ENCODE results near the gene SH3TC2. TPM values are rescaled to one million over a fixed set of nuclear protein-coding genes. Genes with fewer than 3 reads are reported as not detected.

Gene SH3TC2
- polyA plus RNA-seq, 4 donors: 0.36 to 0.68 TPM; not detected in 2

DNA sequence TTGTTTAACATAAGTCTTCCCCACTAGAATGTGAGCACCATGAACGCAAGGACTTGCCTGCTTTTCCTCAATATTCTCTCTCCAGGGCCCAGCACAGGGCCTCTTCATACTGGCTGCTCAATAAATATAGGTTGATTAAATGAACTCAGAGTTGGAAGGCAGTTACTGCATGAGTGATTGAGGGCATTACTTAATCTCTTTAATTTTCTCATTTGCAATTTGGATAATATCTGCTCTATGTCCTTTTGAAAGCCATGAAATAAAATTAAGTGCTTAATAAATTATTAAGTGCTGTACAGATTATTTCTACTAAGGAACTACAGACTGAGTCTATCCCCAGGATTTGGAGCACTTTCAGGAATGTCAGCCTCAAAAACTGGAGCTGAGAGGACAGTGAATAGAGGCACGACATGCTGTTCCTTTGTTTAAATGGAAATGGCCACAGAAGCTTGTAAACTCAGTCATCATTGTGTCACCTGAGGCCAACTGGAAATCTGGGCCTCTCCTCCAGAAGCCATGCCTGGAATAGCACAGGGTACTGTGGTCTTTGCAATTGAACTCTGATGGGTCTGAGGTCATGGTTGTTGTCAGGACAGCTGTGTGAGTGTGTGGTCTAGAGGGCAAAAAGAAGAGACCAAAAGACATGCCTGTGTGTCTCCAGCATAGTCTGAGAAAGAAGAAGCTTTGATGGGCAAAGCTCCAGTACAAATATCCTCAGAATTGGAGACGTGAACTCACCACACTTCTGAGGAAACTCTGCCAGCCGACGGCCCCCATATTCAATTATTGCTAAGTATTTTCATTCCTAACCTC, 86.1 kb downstream of the SH3TC2 start:
- FAIRE-seq (no peak), DNase-seq (no peak)
- no peak overlapping the region for H3K27ac ChIP-seq (ENCODE audit: low read depth in 1 of 3, low read length in 2 of 3)
- 63 to 69% (median 66%) methylated on average over 5 of the region's 5 CpGs for WGBS, 3 donors
- no peaks in the 10 kb centered on the region for H3K9me3 ChIP-seq (ENCODE audit: control insufficient read depth in 2 of 2, insufficient read depth in 1 of 2, low read depth in 1 of 2, low read length in 1 of 2)
- no peaks in the 10 kb centered on the region for H3K36me3 ChIP-seq (ENCODE audit: control insufficient read depth in 3 of 3, insufficient read depth in 2 of 3, low read depth in 1 of 3, low read length in 3 of 3)
- H3K27me3 ChIP-seq (ENCODE audit: control insufficient read depth in 3 of 3, insufficient read depth in 3 of 3, low read length in 3 of 3): peaks cover 0 to 10% (median 0%) of the 10 kb centered on the region in 3 donors
- H3K4me3 ChIP-seq (ENCODE audit: low read depth in 1 of 3, low read length in 3 of 3): no peak overlapping the region
- peaks cover 0 to 6% (median 0%) of the 10 kb centered on the region in 3 donors for H3K4me1 ChIP-seq (ENCODE audit: control insufficient read depth in 3 of 3, insufficient read depth in 2 of 3, low read depth in 1 of 3, low read length in 2 of 3)

DNA sequence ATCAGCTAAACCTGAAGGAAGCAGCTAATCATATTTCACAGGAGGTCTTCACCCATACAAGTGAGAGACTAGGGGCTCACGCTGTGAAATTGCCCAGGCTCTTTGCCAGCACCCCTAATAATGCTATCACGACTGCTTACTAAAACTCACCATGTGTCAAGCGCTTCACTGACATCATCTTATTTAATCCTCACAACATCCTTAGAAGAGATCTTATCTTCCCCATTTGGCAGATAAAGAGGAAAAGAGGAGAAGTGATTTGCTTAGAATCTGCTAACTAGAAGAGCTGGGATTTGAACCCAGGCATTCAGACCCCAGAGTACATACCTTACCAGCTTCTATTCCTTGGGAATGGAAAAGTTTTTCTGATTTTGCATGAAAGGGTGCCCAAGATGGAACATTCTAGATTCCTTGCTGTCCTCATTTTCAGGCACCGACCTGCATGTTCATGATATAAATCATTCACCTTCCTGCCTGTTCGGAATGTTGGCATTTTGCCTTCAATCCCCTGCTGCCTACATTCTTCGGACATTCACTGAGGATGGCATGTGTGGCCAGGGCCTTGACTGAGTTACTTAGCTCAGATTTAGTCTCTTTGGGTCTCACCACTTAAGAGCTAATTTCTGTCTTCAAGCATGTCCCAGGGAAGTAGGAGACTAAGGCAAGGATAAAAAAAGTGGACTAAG, 88.1 kb downstream of the SH3TC2 start:
- DNase-seq (no peak), FAIRE-seq (no peak)
- WGBS, 3 donors: 78 to 82% (median 82%) methylated on average over 6 of the region's 6 CpGs
- no peaks in the 10 kb centered on the region for H3K9me3 ChIP-seq (ENCODE audit: control insufficient read depth in 2 of 2, insufficient read depth in 1 of 2, low read depth in 1 of 2, low read length in 1 of 2)
- no peaks in the 10 kb centered on the region for H3K36me3 ChIP-seq (ENCODE audit: control insufficient read depth in 3 of 3, insufficient read depth in 2 of 3, low read depth in 1 of 3, low read length in 3 of 3)
- no peak overlapping the region for H3K4me3 ChIP-seq (ENCODE audit: low read depth in 1 of 3, low read length in 3 of 3)
- peaks cover 0 to 6% (median 0%) of the 10 kb centered on the region in 3 donors for H3K4me1 ChIP-seq (ENCODE audit: control insufficient read depth in 3 of 3, insufficient read depth in 2 of 3, low read depth in 1 of 3, low read length in 2 of 3)
- peaks cover 0 to 10% (median 0%) of the 10 kb centered on the region in 3 donors for H3K27me3 ChIP-seq (ENCODE audit: control insufficient read depth in 3 of 3, insufficient read depth in 3 of 3, low read length in 3 of 3)
- no peak overlapping the region for H3K27ac ChIP-seq (ENCODE audit: low read depth in 1 of 3, low read length in 2 of 3)

DNA sequence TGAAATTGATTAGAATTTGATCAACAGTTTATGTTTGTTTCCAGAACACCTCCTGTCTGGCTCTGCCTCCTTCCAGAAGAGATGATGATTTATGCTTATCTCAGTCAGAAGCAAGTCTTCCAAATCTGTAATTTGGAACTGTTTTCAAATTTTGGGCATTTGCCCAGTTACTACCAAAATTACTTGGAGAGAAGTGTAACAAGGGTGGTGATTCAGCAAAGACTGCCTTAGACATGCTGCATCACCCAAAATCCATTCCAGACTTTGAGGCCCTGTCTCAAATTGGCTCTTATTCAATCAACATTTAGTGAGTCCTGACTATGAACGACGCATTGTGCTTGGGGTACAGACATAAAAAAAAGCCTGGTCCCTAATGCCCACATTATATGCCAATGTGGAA, 89.4 kb downstream of the SH3TC2 start:
- Histone ChIP-seq H3K4me1 (ENCODE audit: control insufficient read depth in 3 of 3, insufficient read depth in 2 of 3, low read depth in 1 of 3, low read length in 2 of 3) (peaks cover 0 to 6% (median 0%) of the 10 kb centered on the region in 3 donors), H3K27me3 (ENCODE audit: control insufficient read depth in 3 of 3, insufficient read depth in 3 of 3, low read length in 3 of 3) (peaks cover 0 to 10% (median 0%) of the 10 kb centered on the region in 3 donors), H3K36me3 (ENCODE audit: control insufficient read depth in 3 of 3, insufficient read depth in 2 of 3, low read depth in 1 of 3, low read length in 3 of 3) (no peaks in the 10 kb centered on the region), H3K4me3 (ENCODE audit: low read depth in 1 of 3, low read length in 3 of 3) (no peak overlapping the region), H3K9me3 (ENCODE audit: control insufficient read depth in 2 of 2, insufficient read depth in 1 of 2, low read depth in 1 of 2, low read length in 1 of 2) (no peaks in the 10 kb centered on the region), H3K27ac (ENCODE audit: low read depth in 1 of 3, low read length in 2 of 3) (peak overlapping the region in 1 of 3 donors; percentile 74)
- no peak for DNase-seq
- 71 to 97% (median 87%) methylated on average over 2 of the region's 2 CpGs for WGBS, 3 donors
- no peak for FAIRE-seq

DNA sequence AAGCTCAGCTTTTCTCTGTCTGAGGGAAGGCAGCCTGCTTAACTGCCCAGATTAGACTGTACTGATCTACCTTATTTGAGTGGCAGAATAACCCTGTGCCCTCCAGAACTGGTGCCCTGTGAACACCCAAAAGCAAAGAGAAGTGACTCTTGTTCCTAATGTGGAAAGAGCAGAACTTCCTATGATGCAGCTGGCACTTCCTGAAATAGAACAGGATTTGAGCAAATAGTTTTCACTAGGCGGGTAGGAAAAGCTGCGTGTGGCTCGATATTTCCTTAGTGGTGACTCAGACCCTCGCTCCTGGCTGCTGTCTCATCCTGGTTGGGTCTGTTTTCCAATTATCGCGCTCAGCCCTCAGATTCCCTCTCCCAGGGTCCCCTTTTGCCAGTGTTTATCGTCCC, 89.9 kb downstream of the SH3TC2 start:
- Histone ChIP-seq H3K27me3 (ENCODE audit: control insufficient read depth in 3 of 3, insufficient read depth in 3 of 3, low read length in 3 of 3) (peaks cover 0 to 10% (median 0%) of the 10 kb centered on the region in 3 donors), H3K9me3 (ENCODE audit: control insufficient read depth in 2 of 2, insufficient read depth in 1 of 2, low read depth in 1 of 2, low read length in 1 of 2) (no peaks in the 10 kb centered on the region), H3K4me3 (ENCODE audit: low read depth in 1 of 3, low read length in 3 of 3) (no peak overlapping the region), H3K36me3 (ENCODE audit: control insufficient read depth in 3 of 3, insufficient read depth in 2 of 3, low read depth in 1 of 3, low read length in 3 of 3) (no peaks in the 10 kb centered on the region), H3K27ac (ENCODE audit: low read depth in 1 of 3, low read length in 2 of 3) (peak overlapping the region in 1 of 3 donors; percentile 74), H3K4me1 (ENCODE audit: control insufficient read depth in 3 of 3, insufficient read depth in 2 of 3, low read depth in 1 of 3, low read length in 2 of 3) (peaks cover 0 to 6% (median 0%) of the 10 kb centered on the region in 3 donors)
- WGBS, 3 donors: 48 to 55% (median 50%) methylated on average over 7 of the region's 7 CpGs
- FAIRE-seq: no peak
- DNase-seq: no peak

DNA sequence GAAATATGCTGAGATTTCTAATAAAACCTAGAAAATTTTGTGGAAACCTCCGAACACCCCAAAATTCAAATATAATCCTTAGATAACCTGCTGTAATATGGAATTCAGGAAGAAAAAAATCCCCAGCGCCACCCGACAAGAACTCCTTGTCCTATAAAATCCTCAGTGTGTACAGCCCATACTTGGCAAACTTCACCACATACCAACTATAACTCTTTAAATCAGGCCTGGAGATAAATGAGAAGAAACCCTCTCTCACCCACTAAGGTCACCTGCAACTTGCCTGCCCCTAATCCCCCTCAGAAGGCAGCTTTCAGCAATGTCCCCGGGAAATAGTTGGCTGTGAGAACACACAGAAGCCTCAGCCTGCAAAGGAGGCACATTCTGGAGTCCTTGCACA, 90.5 kb downstream of the SH3TC2 start:
- H3K4me3 ChIP-seq (ENCODE audit: low read depth in 1 of 3, low read length in 3 of 3): no peak overlapping the region
- no peak for FAIRE-seq

DNA sequence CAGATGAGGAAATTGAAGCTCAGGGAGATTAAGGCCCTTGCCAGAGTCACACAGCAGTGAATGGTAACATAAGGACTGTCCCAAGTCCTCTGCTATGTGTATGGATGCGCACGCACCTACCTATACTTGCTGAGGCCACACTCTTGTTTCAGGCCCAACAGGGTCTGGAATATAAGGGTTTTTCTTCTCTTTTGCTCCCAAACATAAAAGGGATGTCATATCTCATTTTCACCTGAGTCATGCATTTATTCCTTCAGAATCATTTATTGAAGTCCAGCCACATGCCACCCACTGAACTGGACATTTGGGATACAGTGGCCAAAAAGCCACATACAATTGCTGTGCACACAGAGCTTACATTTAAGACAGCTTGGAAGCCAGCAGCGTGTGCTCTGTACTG, 92.0 kb downstream of the SH3TC2 start:
- 93 to 100% (median 93%) methylated on average over 3 of the region's 3 CpGs for WGBS, 3 donors
- no peak overlapping the region for H3K27ac ChIP-seq (ENCODE audit: low read depth in 1 of 3, low read length in 2 of 3)
- H3K9me3 ChIP-seq (ENCODE audit: control insufficient read depth in 2 of 2, insufficient read depth in 1 of 2, low read depth in 1 of 2, low read length in 1 of 2): no peaks in the 10 kb centered on the region
- peaks cover 0 to 6% (median 0%) of the 10 kb centered on the region in 3 donors for H3K4me1 ChIP-seq (ENCODE audit: control insufficient read depth in 3 of 3, insufficient read depth in 2 of 3, low read depth in 1 of 3, low read length in 2 of 3)
- no peaks in the 10 kb centered on the region for H3K36me3 ChIP-seq (ENCODE audit: control insufficient read depth in 3 of 3, insufficient read depth in 2 of 3, low read depth in 1 of 3, low read length in 3 of 3)
- FAIRE-seq (no peak), DNase-seq (no peak)
- no peak overlapping the region for H3K4me3 ChIP-seq (ENCODE audit: low read depth in 1 of 3, low read length in 3 of 3)
- H3K27me3 ChIP-seq (ENCODE audit: control insufficient read depth in 3 of 3, insufficient read depth in 3 of 3, low read length in 3 of 3): peaks cover 0 to 4% (median 0%) of the 10 kb centered on the region in 3 donors

More for the DNA sequence above, 90.5 kb downstream of the SH3TC2 start:
- H3K4me1 ChIP-seq (ENCODE audit: control insufficient read depth in 3 of 3, insufficient read depth in 2 of 3, low read depth in 1 of 3, low read length in 2 of 3): peaks cover 0 to 6% (median 0%) of the 10 kb centered on the region in 3 donors
- H3K9me3 ChIP-seq (ENCODE audit: control insufficient read depth in 2 of 2, insufficient read depth in 1 of 2, low read depth in 1 of 2, low read length in 1 of 2): no peaks in the 10 kb centered on the region
- no peak for DNase-seq
- peak overlapping the region in 1 of 3 donors; percentile 74 for H3K27ac ChIP-seq (ENCODE audit: low read depth in 1 of 3, low read length in 2 of 3)
- WGBS, 3 donors: 86 to 92% (median 89%) methylated on average over 4 of the region's 4 CpGs
- H3K36me3 ChIP-seq (ENCODE audit: control insufficient read depth in 3 of 3, insufficient read depth in 2 of 3, low read depth in 1 of 3, low read length in 3 of 3): no peaks in the 10 kb centered on the region
- H3K27me3 ChIP-seq (ENCODE audit: control insufficient read depth in 3 of 3, insufficient read depth in 3 of 3, low read length in 3 of 3): peaks cover 0 to 9% (median 0%) of the 10 kb centered on the region in 3 donors

DNA sequence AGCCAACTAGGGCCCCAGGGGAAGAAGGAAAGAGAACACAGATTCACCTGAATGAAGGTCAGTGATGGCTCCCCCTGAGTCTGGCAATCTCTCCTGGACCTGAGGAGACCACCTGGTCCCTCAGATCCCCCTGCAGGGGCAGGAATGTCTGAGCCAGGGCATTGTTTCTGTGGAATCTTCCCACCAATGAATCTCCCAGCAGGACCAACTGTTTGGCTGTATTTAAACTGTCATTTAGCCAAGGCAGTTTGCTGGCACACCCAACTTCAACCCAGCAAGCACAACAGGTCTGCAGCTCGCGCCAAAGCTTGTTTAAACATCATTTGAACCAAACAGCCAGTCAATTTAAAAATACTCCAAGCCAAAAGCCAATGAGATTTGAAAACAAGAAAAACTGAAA, 92.6 kb downstream of the SH3TC2 start:
- Histone ChIP-seq H3K27me3 (ENCODE audit: control insufficient read depth in 3 of 3, insufficient read depth in 3 of 3, low read length in 3 of 3) (peaks cover 0 to 4% (median 0%) of the 10 kb centered on the region in 3 donors), H3K4me3 (ENCODE audit: low read depth in 1 of 3, low read length in 3 of 3) (no peak overlapping the region), H3K9me3 (ENCODE audit: control insufficient read depth in 2 of 2, insufficient read depth in 1 of 2, low read depth in 1 of 2, low read length in 1 of 2) (no peaks in the 10 kb centered on the region), H3K36me3 (ENCODE audit: control insufficient read depth in 3 of 3, insufficient read depth in 2 of 3, low read depth in 1 of 3, low read length in 3 of 3) (no peaks in the 10 kb centered on the region), H3K27ac (ENCODE audit: low read depth in 1 of 3, low read length in 2 of 3) (no peak overlapping the region), H3K4me1 (ENCODE audit: control insufficient read depth in 3 of 3, insufficient read depth in 2 of 3, low read depth in 1 of 3, low read length in 2 of 3) (peaks cover 0 to 6% (median 0%) of the 10 kb centered on the region in 3 donors)
- 43 to 61% (median 56%) methylated on average over 2 of the region's 2 CpGs for WGBS, 3 donors
- FAIRE-seq (no peak), DNase-seq (no peak)

DNA sequence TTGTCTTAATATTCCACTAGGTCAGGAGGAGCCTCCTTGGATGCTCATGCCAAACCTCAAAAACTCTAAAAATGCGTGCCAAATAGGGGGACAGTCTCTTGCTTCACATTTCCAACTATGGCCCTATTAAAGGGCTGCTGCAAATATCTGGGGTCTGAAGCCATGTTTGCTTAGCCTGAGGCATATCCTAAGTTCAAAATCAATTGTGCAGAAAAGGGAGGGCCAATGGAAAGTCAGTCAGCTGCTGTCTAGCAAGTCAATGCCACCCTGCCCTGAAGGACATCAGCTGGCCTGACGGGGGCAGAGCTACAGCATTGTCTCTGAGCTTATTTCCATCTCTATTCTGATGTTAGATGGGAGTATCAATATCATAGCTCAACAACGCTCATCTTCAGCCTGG, 93.6 kb downstream of the SH3TC2 start:
- peaks cover 0 to 6% (median 0%) of the 10 kb centered on the region in 3 donors for H3K4me1 ChIP-seq (ENCODE audit: control insufficient read depth in 3 of 3, insufficient read depth in 2 of 3, low read depth in 1 of 3, low read length in 2 of 3)
- H3K4me3 ChIP-seq (ENCODE audit: low read depth in 1 of 3, low read length in 3 of 3): no peak overlapping the region
- H3K27me3 ChIP-seq (ENCODE audit: control insufficient read depth in 3 of 3, insufficient read depth in 3 of 3, low read length in 3 of 3): peaks cover 0 to 4% (median 0%) of the 10 kb centered on the region in 3 donors
- no peak for FAIRE-seq
- 63 to 85% (median 69%) methylated on average over 3 of the region's 3 CpGs for WGBS, 3 donors
- no peak for DNase-seq
- H3K9me3 ChIP-seq (ENCODE audit: control insufficient read depth in 2 of 2, insufficient read depth in 1 of 2, low read depth in 1 of 2, low read length in 1 of 2): no peaks in the 10 kb centered on the region
- no peak overlapping the region for H3K27ac ChIP-seq (ENCODE audit: low read depth in 1 of 3, low read length in 2 of 3)
- no peaks in the 10 kb centered on the region for H3K36me3 ChIP-seq (ENCODE audit: control insufficient read depth in 3 of 3, insufficient read depth in 2 of 3, low read depth in 1 of 3, low read length in 3 of 3)
